ENCODE results near the gene GULP1.

- TF ChIP-seq POLR2AphosphoS5 (IDR thresholded peaks at IDR 0.05; ENCODE audit: low read depth) (no peak), GABPA (IDR thresholded peaks at IDR 0.05; ENCODE audit: low read depth) (no peak)
Measured at GRCh38 chr2:188414869-188415753, 123.4 kb downstream of the GULP1 start.
